Erythroblast (primary cell): Measurements from ENCODE around the gene FOXE3.
"Not testable (repeated sequence)": the region's sequence is repeated elsewhere in the genome, so short reads cannot be mapped to it uniquely, and the experiment has no call there.

Experiments used
- DNase-seq, 2 experiments: peaks; one replicate each; lab custom pipeline; 2025; lab: John Stamatoyannopoulos, UW
- GATA1 ChIP-seq: IDR thresholded peaks from 2 replicates; pipeline ENCODE4 v1.6.1; 2011; ENCODE audit warnings: low read depth, mild to moderate bottlenecking, control low read depth, low read length, moderate library complexity
- POLR2A ChIP-seq: IDR thresholded peaks from 2 replicates; pipeline ENCODE4 v1.6.1; 2011; ENCODE audit warnings: mild to moderate bottlenecking, low read length

Gene FOXE3

DNA sequence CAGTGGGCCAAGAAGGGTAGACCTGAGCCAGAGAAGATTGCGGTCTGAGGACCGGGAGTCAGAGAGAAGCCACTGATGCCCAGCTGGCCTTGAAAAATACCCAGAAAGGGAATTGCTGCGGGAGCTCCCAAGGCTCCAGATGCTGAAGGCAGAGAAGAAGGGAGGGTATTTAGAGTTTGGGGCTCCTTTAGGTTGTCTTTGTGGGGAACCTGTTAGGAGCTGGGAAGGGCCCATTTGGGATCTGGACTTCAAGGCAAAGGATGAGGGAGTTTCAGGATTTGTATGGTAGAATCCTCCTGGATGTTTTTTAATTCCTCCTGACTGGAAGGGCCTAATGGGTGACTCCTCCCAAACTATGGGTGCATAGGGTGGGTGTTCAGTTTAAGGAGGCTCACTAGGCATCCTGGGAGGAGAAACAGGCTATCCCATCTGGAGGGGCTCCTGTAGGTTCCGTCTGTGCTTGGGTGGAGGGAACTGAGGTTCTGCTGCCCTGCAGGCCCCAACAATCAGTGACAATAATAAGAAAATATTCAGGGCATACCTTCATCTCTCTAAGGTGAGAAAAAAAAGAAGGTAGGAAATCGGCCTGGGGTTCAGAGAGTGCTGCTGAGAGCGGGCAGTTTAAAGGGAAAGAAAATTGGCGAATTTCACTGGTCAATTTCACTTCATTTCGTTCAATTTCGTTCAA is 26.9 kb downstream of the FOXE3 start:
- DNase-seq: no peak
- TF ChIP-seq GATA1 (no peak), POLR2A (no peak)

- DNase-seq: no peak
- no peak for TF ChIP-seq POLR2A
- no peak for TF ChIP-seq GATA1
Measured at GRCh38 chr1:47443530-47444296, 27.6 kb downstream of the FOXE3 start.

- TF ChIP-seq POLR2A (no peak), GATA1 (no peak)
- DNase-seq: no peak
Measured at GRCh38 chr1:47444297-47444561, 28.1 kb downstream of the FOXE3 start.

DNA sequence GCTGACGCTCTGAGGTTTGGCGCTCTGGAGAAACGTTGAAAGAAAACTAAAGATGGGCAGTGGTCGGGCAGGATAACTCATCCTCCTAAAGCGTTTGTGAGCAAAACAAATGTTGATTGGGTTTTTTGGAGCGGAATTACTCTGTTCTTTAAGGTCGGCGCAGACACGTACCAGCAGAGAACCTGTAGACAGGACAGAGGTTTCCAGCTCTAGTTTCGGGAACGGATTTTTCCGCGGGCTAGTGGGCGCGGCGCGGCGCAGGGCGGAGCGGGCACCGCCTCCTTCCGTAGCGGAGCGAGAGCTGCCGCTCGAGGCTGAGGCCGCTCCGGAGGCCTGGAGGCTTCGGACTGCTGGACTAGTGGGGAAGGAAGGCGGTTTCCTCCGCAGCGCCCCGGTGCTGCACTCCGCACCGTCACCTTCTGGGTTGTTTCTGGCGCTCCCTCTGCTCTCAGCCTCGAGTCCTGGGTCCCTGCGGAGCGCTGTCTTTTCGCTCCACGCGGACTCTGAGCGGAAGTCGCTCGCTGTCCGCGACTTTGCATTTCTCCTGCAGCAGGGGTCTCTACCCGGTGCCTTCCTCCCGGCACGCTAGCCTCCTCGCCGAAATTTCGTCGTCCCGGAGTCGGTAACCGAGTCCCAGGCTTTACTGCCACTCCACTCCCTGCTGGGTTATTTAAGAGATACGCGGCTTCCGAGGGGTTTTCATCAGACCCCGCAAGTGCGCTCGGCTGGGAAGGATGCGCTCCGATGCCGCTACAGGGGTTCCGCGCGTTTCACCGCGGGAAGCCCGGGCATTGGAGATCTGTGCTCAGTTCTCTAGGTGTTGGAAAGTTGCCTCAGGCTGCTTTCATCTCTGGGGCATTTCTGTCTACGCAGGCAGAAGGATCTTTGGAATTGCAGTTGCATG is 28.7 kb downstream of the FOXE3 start:
- DNase-seq: no peak
- TF ChIP-seq POLR2A (no peak), GATA1 (no peak)

- DNase-seq: no peak
- TF ChIP-seq POLR2A: no peak
- no peak for TF ChIP-seq GATA1
Measured at GRCh38 chr1:47445823-47446550, 29.9 kb downstream of the FOXE3 start.

DNA sequence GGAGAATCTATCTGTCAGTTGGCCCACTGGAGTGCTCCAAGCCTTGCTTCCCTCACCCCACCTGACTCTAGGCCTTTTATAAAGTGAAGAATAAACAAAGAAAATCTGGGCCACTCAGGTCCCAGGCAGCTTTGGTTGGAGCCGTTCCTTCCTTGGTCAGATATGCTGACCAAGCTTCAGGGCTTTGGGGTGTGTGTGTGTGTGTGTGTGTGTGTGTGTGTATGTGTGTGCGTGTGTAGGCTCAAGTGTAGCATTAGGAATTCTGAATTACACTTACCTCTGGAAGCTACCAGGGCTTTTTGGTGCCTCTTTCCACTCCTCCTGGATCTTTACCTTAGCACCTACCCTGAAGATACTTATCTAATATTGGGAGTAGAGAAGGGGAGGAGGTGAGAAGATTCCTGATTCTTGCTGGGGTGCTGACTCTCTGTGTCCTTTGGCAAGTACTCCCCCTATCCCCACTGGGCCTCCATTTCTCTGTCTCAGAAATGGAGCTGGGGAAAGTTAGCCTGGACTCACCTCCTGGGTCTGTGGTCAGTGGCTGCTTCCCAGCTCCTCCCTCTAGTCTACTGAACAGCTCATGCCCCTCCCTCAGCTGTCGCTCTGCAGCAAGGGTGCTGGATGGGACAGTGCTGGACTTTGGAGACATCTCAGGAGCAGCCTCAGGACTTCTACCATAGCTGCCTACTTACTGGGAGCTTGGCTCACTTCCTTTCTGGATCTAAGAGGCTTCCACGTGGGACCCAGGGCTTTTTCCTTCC is 32.6 kb downstream of the FOXE3 start:
- no peak for DNase-seq
- TF ChIP-seq POLR2A (no peak), GATA1 (no peak)

DNA sequence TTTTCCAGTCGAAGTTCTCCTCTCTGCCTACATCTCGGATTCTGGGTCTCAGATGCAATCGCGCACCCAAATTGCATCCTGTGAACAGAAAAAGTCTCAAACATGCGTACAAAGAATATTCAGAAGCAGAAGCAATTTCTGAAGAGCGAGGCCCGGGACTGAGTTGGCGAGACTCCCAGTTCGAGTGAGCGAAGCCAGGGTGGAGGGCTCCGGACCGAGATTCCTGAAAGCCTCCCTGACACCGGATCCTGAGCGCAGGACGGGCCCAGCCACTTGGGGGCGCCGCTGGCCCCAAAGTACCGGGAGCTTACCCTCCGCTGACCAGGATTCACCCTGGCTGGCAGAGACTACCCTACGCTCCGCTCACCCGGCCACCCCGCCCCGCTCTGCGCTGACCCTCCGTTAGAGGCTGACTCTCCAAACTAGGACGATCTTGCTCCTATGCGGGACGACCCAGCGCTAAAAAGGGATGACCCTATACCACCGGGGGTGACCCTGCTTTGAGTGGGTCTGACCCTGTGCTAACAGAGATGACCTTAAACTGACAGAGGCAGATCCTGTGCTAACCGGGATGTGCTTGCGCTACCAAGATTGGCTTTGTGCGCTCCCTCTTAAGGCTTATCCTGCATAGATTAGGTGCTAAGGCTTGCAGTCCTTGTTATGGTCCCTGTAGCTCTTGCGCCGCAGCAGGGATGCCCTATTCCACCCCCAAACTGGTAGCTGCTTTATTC is 33.9 kb downstream of the FOXE3 start:
- peak; percentile 18 to 28 for DNase-seq
- TF ChIP-seq POLR2A (no peak), GATA1 (no peak)

DNA sequence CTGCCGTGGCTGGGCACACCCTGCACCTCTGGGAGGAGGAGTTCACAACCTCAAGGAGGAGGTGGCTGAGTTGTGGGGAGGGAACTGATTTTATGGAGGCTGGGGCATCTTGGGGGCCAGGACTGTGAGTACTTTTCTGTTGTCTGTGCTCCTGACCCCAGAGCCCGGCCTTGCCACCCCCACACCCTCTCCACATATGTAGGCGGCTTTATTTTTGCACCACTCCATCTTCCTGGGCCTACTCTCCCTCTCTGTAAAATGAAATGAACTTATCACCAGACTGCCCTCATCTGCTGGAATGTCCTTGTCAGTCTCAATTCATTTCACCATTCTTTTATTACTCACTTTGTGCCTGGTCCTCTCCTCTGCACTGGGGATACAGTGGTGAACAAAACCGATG is 34.5 kb downstream of the FOXE3 start:
- no peak for DNase-seq
- TF ChIP-seq GATA1: no peak
- TF ChIP-seq POLR2A: no peak

DNA sequence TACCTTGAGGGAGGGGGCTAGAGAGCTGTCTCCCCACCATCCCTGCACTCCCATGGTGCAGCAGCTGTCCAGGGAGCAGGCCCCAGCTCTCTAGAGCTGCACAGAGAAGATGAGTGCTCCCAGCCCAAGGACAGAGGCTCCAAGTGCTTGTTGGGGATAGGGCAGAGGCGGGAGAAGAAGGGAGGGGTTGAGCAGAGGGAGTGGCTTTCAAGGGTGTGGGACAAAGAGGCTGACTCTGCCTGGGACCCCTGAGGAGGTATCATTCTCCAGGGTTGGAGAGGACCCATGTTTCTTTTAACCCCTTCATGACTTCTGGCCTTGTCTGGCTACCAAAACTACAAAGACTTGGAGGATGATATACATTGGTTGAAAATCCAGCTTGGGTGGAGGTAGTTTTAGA is 36.3 kb downstream of the FOXE3 start:
- DNase-seq: no peak

GRCh38 chr1:47453910-47454309 is 37.8 kb downstream of the FOXE3 start:
- DNase-seq: not testable (repeated sequence)

More for the DNA sequence above, 36.3 kb downstream of the FOXE3 start:
- no peak for TF ChIP-seq POLR2A
- no peak for TF ChIP-seq GATA1

DNA sequence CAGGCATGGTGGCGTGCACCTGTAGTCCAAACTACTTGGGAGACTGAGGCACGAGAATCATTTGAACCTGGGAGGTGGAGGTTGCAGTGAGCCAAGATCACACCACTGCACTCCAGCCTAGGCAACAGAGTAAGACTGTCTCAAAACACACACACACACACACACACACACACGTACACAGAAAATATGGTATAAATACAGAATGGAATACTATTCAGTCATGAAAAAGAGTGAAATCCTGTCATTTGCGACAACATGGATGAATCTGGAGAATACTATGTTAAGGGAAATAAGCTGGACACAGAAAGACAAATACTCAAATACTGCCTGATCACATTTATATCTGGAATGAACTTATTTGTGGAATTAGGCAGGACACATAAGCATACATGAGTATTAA is 40.2 kb downstream of the FOXE3 start:
- TF ChIP-seq GATA1: no peak
- TF ChIP-seq POLR2A: no peak
- no peak for DNase-seq

DNA sequence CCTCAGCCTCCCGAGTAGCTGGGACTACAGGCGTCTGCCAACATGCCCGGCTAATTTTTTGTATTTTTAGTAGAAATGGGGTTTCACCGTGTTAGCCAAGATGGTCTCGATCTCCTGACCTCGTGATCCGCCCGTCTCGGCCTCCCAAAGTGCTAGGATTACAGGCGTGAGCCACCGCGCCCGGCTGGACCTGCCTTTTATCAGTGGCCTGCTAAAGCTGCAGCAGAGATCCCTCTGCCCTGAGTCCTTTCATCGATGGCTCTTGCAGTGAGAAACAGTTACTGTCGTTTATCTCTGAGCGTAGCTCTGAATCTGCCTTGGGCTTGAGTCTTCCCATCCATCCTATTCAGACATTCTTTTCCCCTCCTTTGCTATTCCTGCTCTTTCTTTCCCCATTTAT is 41.5 kb downstream of the FOXE3 start:
- not testable (repeated sequence) for DNase-seq
